ENCODE measurements around the gene SMKR1.

The SMKR1 gene

GRCh38 chr7:129535896-129536295, 33.6 kb downstream of the SMKR1 start:
- peak in 1 of 2 donors; percentile 24 for DNase-seq (ENCODE audit: low spot score in 2 of 2)
- H3K4me1 Mint-ChIP-seq, result peaks cover 16% of the 10 kb centered on the region
- H3K4me3 Mint-ChIP-seq, result peak overlapping the region; percentile 76
- H3K27me3 Mint-ChIP-seq, result no peaks in the 10 kb centered on the region
- no peaks in the 10 kb centered on the region for H3K9me3 Mint-ChIP-seq
- ATAC-seq (replicated peaks; ENCODE audit: extremely low read depth, poor library complexity, severe bottlenecking), result peak; percentile 91
- peaks cover 1% of the 10 kb centered on the region for H3K36me3 Mint-ChIP-seq (ENCODE audit: insufficient read depth)
- peak overlapping the region; percentile 86 for H3K27ac Mint-ChIP-seq (ENCODE audit: low read depth)

GRCh38 chr7:129536323-129536722, 34.0 kb downstream of the SMKR1 start:
- ATAC-seq (replicated peaks; ENCODE audit: extremely low read depth, poor library complexity, severe bottlenecking) (peak; percentile 33), DNase-seq (ENCODE audit: low spot score in 2 of 2) (no peak)
- Mint-ChIP-seq H3K4me1 (peaks cover 16% of the 10 kb centered on the region), H3K4me3 (peak overlapping the region; percentile 76), H3K27ac (ENCODE audit: low read depth) (peak overlapping the region; percentile 86), H3K36me3 (ENCODE audit: insufficient read depth) (peaks cover 1% of the 10 kb centered on the region), H3K27me3 (no peaks in the 10 kb centered on the region), H3K9me3 (no peaks in the 10 kb centered on the region)

DNA sequence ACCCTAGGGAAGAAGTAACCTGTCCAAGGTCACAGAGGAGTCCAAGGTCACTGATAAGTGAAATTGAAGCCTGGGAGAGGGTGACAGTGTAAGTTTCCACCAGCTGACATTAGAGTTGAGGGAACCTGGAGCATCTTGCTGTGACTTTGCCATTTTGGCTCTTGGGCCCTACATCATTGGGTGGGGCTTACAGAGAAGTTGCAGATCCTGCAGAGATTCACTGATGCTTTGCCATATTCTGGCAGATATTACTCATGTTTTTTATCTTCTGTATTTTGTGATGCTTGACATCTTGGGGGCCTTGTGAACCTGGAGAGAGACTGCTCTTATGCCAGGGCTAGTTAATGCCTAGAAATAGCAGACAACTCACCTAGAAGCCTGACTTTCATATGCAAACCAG, 36.5 kb downstream of the SMKR1 start:
- Mint-ChIP-seq H3K27me3 (no peaks in the 10 kb centered on the region), H3K27ac (ENCODE audit: low read depth) (peak overlapping the region; percentile 70), H3K36me3 (ENCODE audit: insufficient read depth) (no peaks in the 10 kb centered on the region), H3K9me3 (no peaks in the 10 kb centered on the region), H3K4me3 (no peak overlapping the region), H3K4me1 (peaks cover 19% of the 10 kb centered on the region)
- no peak for ATAC-seq (replicated peaks; ENCODE audit: extremely low read depth, poor library complexity, severe bottlenecking)
- DNase-seq (ENCODE audit: low spot score in 2 of 2), result no peak

DNA sequence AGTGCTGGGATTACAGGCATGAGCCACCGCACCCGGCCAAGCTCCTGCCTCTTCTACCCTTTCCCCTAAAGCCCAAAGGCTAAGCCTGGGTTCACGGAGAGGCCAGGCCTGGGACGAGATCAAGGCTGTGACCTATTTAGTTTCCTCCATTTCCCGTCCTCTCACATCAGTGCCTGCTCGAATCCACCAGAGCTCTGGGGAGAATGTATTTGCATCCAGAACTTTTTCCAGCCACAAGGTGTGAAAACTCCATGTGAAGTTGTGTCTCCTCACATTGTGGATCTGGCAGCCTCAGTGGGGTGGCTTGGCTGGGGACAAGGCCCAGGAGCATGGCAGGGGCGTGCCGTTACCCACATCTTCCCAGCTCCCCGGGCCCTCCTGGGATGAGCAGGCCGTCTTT, 38.0 kb downstream of the SMKR1 start:
- no peak overlapping the region for H3K27ac Mint-ChIP-seq (ENCODE audit: low read depth)
- peaks cover 17% of the 10 kb centered on the region for H3K4me1 Mint-ChIP-seq
- H3K36me3 Mint-ChIP-seq (ENCODE audit: insufficient read depth), result no peaks in the 10 kb centered on the region
- no peak overlapping the region for H3K4me3 Mint-ChIP-seq
- H3K27me3 Mint-ChIP-seq, result no peaks in the 10 kb centered on the region
- DNase-seq (ENCODE audit: low spot score in 2 of 2), result no peak
- no peak for ATAC-seq (replicated peaks; ENCODE audit: extremely low read depth, poor library complexity, severe bottlenecking)
- no peaks in the 10 kb centered on the region for H3K9me3 Mint-ChIP-seq

DNA sequence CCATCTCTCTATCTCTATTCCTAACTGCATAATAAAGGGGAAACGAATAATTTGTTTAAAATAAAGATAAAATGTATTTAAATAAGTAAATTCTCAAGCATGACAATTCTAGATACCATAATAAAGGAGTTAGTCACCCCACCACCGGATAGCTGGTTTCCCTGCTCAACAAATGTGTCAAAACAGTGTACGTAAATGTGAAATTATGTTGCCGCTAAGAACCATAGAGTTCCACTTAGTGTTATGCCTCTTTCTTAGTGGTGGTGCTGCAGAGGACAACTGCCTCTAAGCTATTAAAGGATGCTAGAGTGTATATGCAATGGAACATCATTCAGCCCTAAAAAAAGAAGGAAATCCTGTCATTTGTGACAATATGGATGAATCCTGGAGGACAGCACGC, 42.4 kb downstream of the SMKR1 start:
- Mint-ChIP-seq H3K4me3 (no peak overlapping the region), H3K4me1 (peaks cover 6% of the 10 kb centered on the region), H3K36me3 (ENCODE audit: insufficient read depth) (no peaks in the 10 kb centered on the region), H3K9me3 (no peaks in the 10 kb centered on the region), H3K27ac (ENCODE audit: low read depth) (no peak overlapping the region), H3K27me3 (no peaks in the 10 kb centered on the region)
- DNase-seq (ENCODE audit: low spot score in 2 of 2) (no peak), ATAC-seq (replicated peaks; ENCODE audit: extremely low read depth, poor library complexity, severe bottlenecking) (peak; percentile 49)

DNA sequence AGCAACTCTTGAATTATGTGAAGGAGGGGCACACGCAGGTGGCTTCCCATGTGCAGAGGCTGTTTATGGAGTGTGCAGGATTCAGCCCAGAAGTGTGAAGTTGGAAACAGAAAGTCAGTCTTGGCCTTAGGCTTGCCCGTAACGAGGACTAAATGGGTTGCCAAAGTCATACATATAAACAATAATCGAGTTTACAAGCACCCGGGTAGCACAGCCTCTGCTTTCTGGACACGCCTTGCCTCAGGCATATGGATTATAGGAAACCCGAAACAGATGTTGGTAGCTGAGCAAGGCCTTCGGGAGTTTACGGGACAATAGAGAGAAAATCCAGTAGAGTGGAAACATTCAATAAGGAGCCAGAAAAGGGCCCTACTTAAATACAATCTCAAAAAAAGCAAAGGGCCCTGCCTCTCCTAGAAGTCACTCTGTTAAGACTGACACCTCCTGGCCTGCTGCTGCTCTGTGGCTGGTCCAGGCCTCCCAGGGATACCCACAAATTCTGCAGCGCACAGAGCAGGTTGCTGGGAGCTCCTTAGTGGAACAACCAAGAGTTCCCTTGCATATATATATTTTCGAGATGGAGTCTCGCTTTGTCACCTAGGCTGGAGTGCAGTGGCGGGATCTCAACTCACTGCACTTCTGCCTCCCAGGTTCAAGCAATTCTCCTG, 48.5 kb downstream of the SMKR1 start:
- DNase-seq (ENCODE audit: low spot score in 2 of 2) (no peak), ATAC-seq (replicated peaks; ENCODE audit: extremely low read depth, poor library complexity, severe bottlenecking) (no peak)
- Mint-ChIP-seq H3K27ac (ENCODE audit: low read depth) (no peak overlapping the region), H3K27me3 (no peaks in the 10 kb centered on the region), H3K4me3 (no peak overlapping the region), H3K9me3 (no peaks in the 10 kb centered on the region), H3K36me3 (ENCODE audit: insufficient read depth) (no peaks in the 10 kb centered on the region), H3K4me1 (peaks cover 8% of the 10 kb centered on the region)

DNA sequence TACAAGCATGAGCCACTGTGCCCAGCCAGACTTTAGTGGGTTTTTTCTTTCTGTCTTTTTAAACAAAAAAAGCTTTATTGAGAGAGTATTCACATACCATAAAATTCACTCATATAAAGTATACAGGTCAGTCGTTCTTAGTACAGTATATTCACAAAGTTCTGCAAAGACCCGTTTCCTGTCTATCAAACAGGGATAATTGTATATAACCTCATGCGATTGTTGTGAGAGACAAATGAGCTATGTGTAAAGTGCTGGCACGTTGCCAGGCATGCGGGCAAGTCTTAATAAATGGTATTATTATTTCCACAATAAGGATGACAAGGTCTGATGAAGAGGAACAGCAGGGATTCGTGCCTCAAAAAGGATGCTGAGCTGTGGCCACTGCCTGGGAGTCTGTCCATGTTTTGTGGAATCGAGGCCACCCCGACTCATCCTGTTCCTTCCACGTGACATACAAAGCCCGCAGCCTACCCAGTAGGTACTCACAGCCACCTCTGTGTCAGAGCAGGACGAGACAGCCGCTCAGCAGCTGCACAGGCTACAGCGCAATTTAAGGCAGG, 51.6 kb downstream of the SMKR1 start:
- Mint-ChIP-seq H3K27me3 (no peaks in the 10 kb centered on the region), H3K27ac (ENCODE audit: low read depth) (peak overlapping the region; percentile 33)

DNA sequence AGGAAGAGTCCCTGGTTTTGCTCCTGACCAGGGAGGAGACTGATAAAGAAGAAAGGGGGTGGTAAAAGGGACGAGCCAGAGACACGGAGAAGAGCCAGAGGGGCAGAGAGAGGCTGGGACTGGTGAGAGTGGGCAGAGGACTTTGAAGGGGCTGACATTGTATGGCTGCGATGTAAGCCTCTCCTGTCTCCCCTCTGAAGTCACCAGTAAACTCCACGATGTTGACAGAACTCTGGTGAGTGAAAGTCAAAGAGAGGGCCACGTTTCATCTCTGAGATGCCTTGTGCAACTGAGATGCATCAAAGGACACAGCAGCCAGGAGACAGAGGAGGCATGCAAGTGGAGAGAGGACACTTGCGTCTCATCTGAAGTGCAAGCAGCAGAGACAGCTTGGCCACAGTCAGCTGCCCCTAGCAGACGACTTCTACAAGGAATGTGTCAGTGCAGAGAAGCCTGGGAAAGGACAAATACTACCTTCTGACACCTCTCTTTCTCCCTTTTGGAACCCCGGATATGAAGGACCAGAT, 54.3 kb downstream of the SMKR1 start:
- Mint-ChIP-seq H3K27ac (ENCODE audit: low read depth) (no peak overlapping the region), H3K4me1 (peaks cover 8% of the 10 kb centered on the region), H3K9me3 (no peaks in the 10 kb centered on the region), H3K27me3 (no peaks in the 10 kb centered on the region), H3K36me3 (ENCODE audit: insufficient read depth) (no peaks in the 10 kb centered on the region), H3K4me3 (no peak overlapping the region)
- DNase-seq (ENCODE audit: low spot score in 2 of 2), result no peak
- ATAC-seq (replicated peaks; ENCODE audit: extremely low read depth, poor library complexity, severe bottlenecking), result no peak

More for the DNA sequence above, 51.6 kb downstream of the SMKR1 start:
- peak; percentile 97 for ATAC-seq (replicated peaks; ENCODE audit: extremely low read depth, poor library complexity, severe bottlenecking)
- Mint-ChIP-seq H3K4me3 (peak overlapping the region; percentile 33), H3K9me3 (no peaks in the 10 kb centered on the region), H3K36me3 (ENCODE audit: insufficient read depth) (no peaks in the 10 kb centered on the region), H3K4me1 (peaks cover 8% of the 10 kb centered on the region)
- DNase-seq (ENCODE audit: low spot score in 2 of 2), result peak; percentile 35 to 50

GRCh38 chr7:129557686-129558481, 55.6 kb downstream of the SMKR1 start:
- ATAC-seq (replicated peaks; ENCODE audit: extremely low read depth, poor library complexity, severe bottlenecking), result no peak
- Mint-ChIP-seq H3K9me3 (no peaks in the 10 kb centered on the region), H3K27ac (ENCODE audit: low read depth) (no peak overlapping the region), H3K4me3 (no peak overlapping the region), H3K4me1 (peaks cover 8% of the 10 kb centered on the region), H3K36me3 (ENCODE audit: insufficient read depth) (no peaks in the 10 kb centered on the region), H3K27me3 (no peaks in the 10 kb centered on the region)
- no peak for DNase-seq (ENCODE audit: low spot score in 2 of 2)

DNA sequence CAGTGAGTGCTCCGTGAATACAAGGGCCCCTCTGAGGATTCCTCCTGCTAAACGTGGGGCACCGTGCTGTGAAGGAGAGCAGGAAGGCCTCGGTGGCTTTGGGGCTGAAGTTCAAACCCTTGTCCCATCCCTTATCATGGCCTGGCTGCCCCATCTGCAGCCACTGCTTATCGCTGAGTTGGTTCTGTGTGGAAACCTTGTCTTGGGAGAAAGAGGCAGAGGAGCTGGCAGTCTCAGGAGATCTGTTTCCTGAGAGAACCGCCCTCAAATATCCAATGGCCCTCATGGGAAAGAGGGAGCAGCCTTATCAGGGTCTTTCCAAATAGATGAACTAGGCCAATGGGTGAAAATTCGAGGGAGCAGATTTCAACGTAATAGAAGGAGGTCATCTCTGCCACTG, 57.2 kb downstream of the SMKR1 start:
- no peak for ATAC-seq (replicated peaks; ENCODE audit: extremely low read depth, poor library complexity, severe bottlenecking)
- Mint-ChIP-seq H3K27me3 (peaks cover 4% of the 10 kb centered on the region), H3K27ac (ENCODE audit: low read depth) (no peak overlapping the region), H3K4me1 (no peaks in the 10 kb centered on the region), H3K4me3 (no peak overlapping the region), H3K9me3 (no peaks in the 10 kb centered on the region), H3K36me3 (ENCODE audit: insufficient read depth) (no peaks in the 10 kb centered on the region)
- DNase-seq (ENCODE audit: low spot score in 2 of 2), result no peak

GRCh38 chr7:129560831-129561230, 58.5 kb downstream of the SMKR1 start:
- Mint-ChIP-seq H3K27ac (ENCODE audit: low read depth) (no peak overlapping the region), H3K36me3 (ENCODE audit: insufficient read depth) (no peaks in the 10 kb centered on the region), H3K4me1 (no peaks in the 10 kb centered on the region), H3K4me3 (no peak overlapping the region), H3K9me3 (no peaks in the 10 kb centered on the region), H3K27me3 (peaks cover 10% of the 10 kb centered on the region)
- ATAC-seq (replicated peaks; ENCODE audit: extremely low read depth, poor library complexity, severe bottlenecking), result no peak
- DNase-seq (ENCODE audit: low spot score in 2 of 2), result no peak

DNA sequence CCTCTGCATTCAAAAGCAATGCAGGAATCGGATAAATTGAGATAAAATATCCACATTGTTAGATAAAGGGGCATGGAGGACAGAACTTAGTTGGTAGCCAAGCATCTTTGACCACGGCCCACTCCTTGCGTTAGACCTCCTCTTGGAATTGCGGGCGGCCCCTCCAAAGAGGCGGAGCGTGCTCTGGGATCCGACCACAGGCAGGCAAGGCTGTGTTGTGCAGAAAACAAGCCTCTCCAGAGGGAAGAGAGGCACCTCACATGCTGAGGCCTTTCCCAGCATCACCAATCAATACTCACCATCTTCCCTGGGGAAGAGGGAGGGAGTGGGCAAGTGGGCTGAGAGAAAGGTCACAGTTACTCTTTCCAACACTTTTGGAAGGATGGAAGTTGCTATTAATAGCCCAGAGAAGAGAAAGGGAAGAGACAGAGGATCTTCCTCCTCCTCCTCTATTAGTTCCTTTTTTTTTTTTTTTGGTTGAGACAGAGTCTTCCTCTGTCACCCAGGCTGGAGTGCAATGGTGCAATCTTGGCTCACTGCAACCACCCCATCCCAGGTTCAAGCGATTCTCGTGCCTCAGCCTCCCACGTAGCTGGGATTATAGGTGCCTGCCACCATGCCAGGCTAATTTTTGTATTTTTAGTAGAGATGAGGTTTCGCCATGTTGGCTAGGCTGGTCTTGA, 59.5 kb downstream of the SMKR1 start:
- Mint-ChIP-seq H3K27ac (ENCODE audit: low read depth) (no peak overlapping the region), H3K9me3 (no peaks in the 10 kb centered on the region), H3K4me1 (no peaks in the 10 kb centered on the region), H3K27me3 (peaks cover 14% of the 10 kb centered on the region), H3K4me3 (no peak overlapping the region), H3K36me3 (ENCODE audit: insufficient read depth) (no peaks in the 10 kb centered on the region)
- DNase-seq (ENCODE audit: low spot score in 2 of 2) (no peak), ATAC-seq (replicated peaks; ENCODE audit: extremely low read depth, poor library complexity, severe bottlenecking) (no peak)

All from central memory CD8-positive, alpha-beta T cell (primary cell).